Hepatocyte (in vitro differentiated cells): Measurements from ENCODE around the gene RPAP3. TPM values are rescaled to one million over a fixed set of nuclear protein-coding genes. Genes with fewer than 3 reads are reported as not detected.
A peak's percentile ranks its signal among the peaks of the same experiment; 100 is the strongest.

Experiments
- DNase-seq: peaks from one replicate; pipeline ENCODE4 v3.0.0-alpha.2; 2016; ENCODE audit warnings: low spot score
- H2AFZ ChIP-seq: fragments of 200-600 bp; sonication (generic); 2 replicates; pipeline ENCODE4 v1.6.0; 2016; ENCODE audit warnings: antibody characterized with exemption, mild to moderate bottlenecking
- H3K27ac ChIP-seq: fragments of 200-600 bp; sonication (generic); 2 replicates; pipeline ENCODE4 v1.5.1; 2016; ENCODE audit warnings: mild to moderate bottlenecking
- H3K27me3 ChIP-seq: fragments of 200-600 bp; sonication (generic); 2 replicates; pipeline ENCODE4 v1.6.1; 2016
- H3K36me3 ChIP-seq: fragments of 200-600 bp; sonication (generic); replicated peaks from 2 replicates; pipeline ENCODE4 v1.5.1; 2016; ENCODE audit warnings: low read depth; ENCODE audit not compliant: insufficient read depth
- H3K4me1 ChIP-seq: fragments of 200-600 bp; sonication (generic); 2 replicates; pipeline ENCODE4 v1.5.1; 2016; ENCODE audit warnings: mild to moderate bottlenecking, moderate library complexity; ENCODE audit not compliant: insufficient read depth
- H3K4me2 ChIP-seq: fragments of 200-600 bp; sonication (generic); 2 replicates; pipeline ENCODE4 v1.6.0; 2016
- H3K4me3 ChIP-seq: fragments of 200-600 bp; sonication (generic); 2 replicates; pipeline ENCODE4 v1.5.1; 2016; ENCODE audit warnings: mild to moderate bottlenecking
- H3K79me2 ChIP-seq: fragments of 200-600 bp; sonication (generic); 2 replicates; pipeline ENCODE4 v1.6.0; 2017; ENCODE audit warnings: mild to moderate bottlenecking
- H3K9me2 ChIP-seq: fragments of 200-600 bp; sonication (generic); replicated peaks from 2 replicates; pipeline ENCODE4 v1.6.0; 2017; ENCODE audit warnings: mild to moderate bottlenecking; ENCODE audit not compliant: insufficient read depth
- H3K9me3 ChIP-seq: fragments of 200-600 bp; sonication (generic); 2 replicates; pipeline ENCODE4 v1.5.1; 2016; ENCODE audit warnings: low read depth, mild to moderate bottlenecking
- H4K20me1 ChIP-seq: fragments of 200-600 bp; sonication (generic); 2 replicates; pipeline ENCODE4 v1.6.0; 2016; ENCODE audit warnings: mild to moderate bottlenecking; ENCODE audit not compliant: insufficient read depth, poor library complexity, severe bottlenecking
- CTCF ChIP-seq: fragments of 200-600 bp; sonication (generic); IDR thresholded peaks from 2 replicates; pipeline ENCODE4 v1.5.1; 2016; ENCODE audit warnings: antibody characterized with exemption, mild to moderate bottlenecking; ENCODE audit not compliant: poor library complexity
- EZH2 ChIP-seq: fragments of 200-600 bp; sonication (generic); IDR thresholded peaks from 2 replicates; pipeline ENCODE4 v1.6.1; 2016; ENCODE audit warnings: antibody characterized with exemption, mild to moderate bottlenecking, borderline replicate concordance
- EZH2phosphoT487 ChIP-seq: fragments of 200-600 bp; sonication (generic); IDR thresholded peaks from one replicate; pipeline ENCODE4 v1.6.1; 2018; ENCODE audit warnings: antibody characterized with exemption, mild to moderate bottlenecking, low read depth, moderate library complexity; ENCODE audit not compliant: unreplicated experiment, severe bottlenecking
- WGBS: methylation state at CpG from one replicate; pipeline ENCODE4 v1.1.6; 2016; ENCODE audit warnings: low lambda C conversion rate; ENCODE audit errors: missing lambda C conversion rate; 5-methylcytosine and 5-hydroxymethylcytosine counted together
- polyA plus RNA-seq: library from polyadenylated mRNA; unstranded; fragments of >200 nt; fragmentation: Nextera tagmentation; extraction: Ambion mirVana; gene quantifications from 2 replicates; pipeline ENCODE4 v1.2.1, GENCODE V29; 2016
- total RNA-seq: library from RNA; depleted of rRNA; stranded (reverse); fragments of >200 nt; gene quantifications from 2 replicates; pipeline ENCODE4 v1.2.3, GENCODE V29; 2014

RPAP3 gene
- total and polyA plus RNA-seq, 2 experiments from 2014 or later: 21.7 to 23.4 TPM

- H2AFZ ChIP-seq: no peak overlapping the region
- no peaks in the 10 kb centered on the region for H3K79me2 ChIP-seq
- TF ChIP-seq EZH2 (no peak), CTCF (no peak), EZH2phosphoT487 (no peak)
- H4K20me1 ChIP-seq: no peaks in the 10 kb centered on the region
- no peak for DNase-seq
- no peaks in the 10 kb centered on the region for H3K9me3 ChIP-seq
- H3K36me3 ChIP-seq: no peaks in the 10 kb centered on the region
- peak overlapping the region; percentile 59 for H3K4me2 ChIP-seq
- no peak overlapping the region for H3K27ac ChIP-seq
- 89% methylated on average over 6 of the region's 6 CpGs for WGBS
- H3K4me3 ChIP-seq: no peak overlapping the region
- H3K27me3 ChIP-seq: no peaks in the 10 kb centered on the region
- H3K9me2 ChIP-seq: no peaks in the 10 kb centered on the region
- H3K4me1 ChIP-seq: peaks cover 10% of the 10 kb centered on the region
Measured at GRCh38 chr12:47717046-47717442, 11.2 kb upstream of the RPAP3 start.

GRCh38 chr12:47715877-47716548 is 10.2 kb upstream of the RPAP3 start:
- no peaks in the 10 kb centered on the region for H3K27me3 ChIP-seq
- no peaks in the 10 kb centered on the region for H3K9me3 ChIP-seq
- H3K4me2 ChIP-seq: no peak overlapping the region
- H3K4me3 ChIP-seq: no peak overlapping the region
- H3K27ac ChIP-seq: no peak overlapping the region
- no peaks in the 10 kb centered on the region for H4K20me1 ChIP-seq
- peaks cover 10% of the 10 kb centered on the region for H3K4me1 ChIP-seq
- TF ChIP-seq CTCF (no peak), EZH2phosphoT487 (no peak), EZH2 (no peak)
- no peaks in the 10 kb centered on the region for H3K79me2 ChIP-seq
- no peak overlapping the region for H2AFZ ChIP-seq
- no peak for DNase-seq
- 96% methylated on average over 10 of the region's 13 CpGs for WGBS
- no peaks in the 10 kb centered on the region for H3K36me3 ChIP-seq
- no peaks in the 10 kb centered on the region for H3K9me2 ChIP-seq

- H3K4me2 ChIP-seq: peak overlapping the region; percentile 7
- peak; percentile 88 for DNase-seq
- no peak overlapping the region for H2AFZ ChIP-seq
- TF ChIP-seq EZH2phosphoT487: no peak
- peak; percentile 86 for TF ChIP-seq CTCF
- no peak overlapping the region for H3K4me3 ChIP-seq
- H3K79me2 ChIP-seq: no peaks in the 10 kb centered on the region
- H3K9me3 ChIP-seq: no peaks in the 10 kb centered on the region
- peaks cover 10% of the 10 kb centered on the region for H3K4me1 ChIP-seq
- no peaks in the 10 kb centered on the region for H3K27me3 ChIP-seq
- no peaks in the 10 kb centered on the region for H4K20me1 ChIP-seq
- H3K9me2 ChIP-seq: no peaks in the 10 kb centered on the region
- no peaks in the 10 kb centered on the region for H3K36me3 ChIP-seq
- H3K27ac ChIP-seq: no peak overlapping the region
- 29% methylated on average over 10 of the region's 10 CpGs for WGBS
Measured at GRCh38 chr12:47715393-47715876, 9.6 kb upstream of the RPAP3 start.
